Stimulated activated CD4-positive, alpha-beta T cell treated with anti-CD3 and anti-CD28 coated beads, Interleukin-1b, Interleukin-23, amount 100 ng/mL, for 48 hours (primary cell): ENCODE data around the gene SKAP2.

Source experiments
- DNase-seq: peaks from one replicate; pipeline ENCODE4 v3.0.0-alpha.2; 2020

The SKAP2 gene

GRCh38 chr7:26735976-26736600, 128.3 kb downstream of the SKAP2 start:
- no peak for DNase-seq

- DNase-seq = no peak
These were observed 135.1 kb downstream of the SKAP2 start for GRCh38 chr7:26729150-26729775.

GRCh38 chr7:26726051-26726450, 138.3 kb downstream of the SKAP2 start:
- DNase-seq = no peak

GRCh38 chr7:26724795-26725194, 139.6 kb downstream of the SKAP2 start:
- DNase-seq = no peak

- DNase-seq = no peak
These were observed 141.3 kb downstream of the SKAP2 start for GRCh38 chr7:26723129-26723528.

- no peak for DNase-seq
These were observed 142.9 kb downstream of the SKAP2 start for GRCh38 chr7:26721450-26721849.

GRCh38 chr7:26718063-26718462, 146.3 kb downstream of the SKAP2 start:
- no peak for DNase-seq

GRCh38 chr7:26714438-26714837, 150.0 kb downstream of the SKAP2 start:
- DNase-seq = no peak

- DNase-seq = no peak
These were observed 150.4 kb downstream of the SKAP2 start for GRCh38 chr7:26714006-26714405.

GRCh38 chr7:26709210-26709990, 155.0 kb downstream of the SKAP2 start:
- no peak for DNase-seq

- no peak for DNase-seq
These were observed 158.8 kb downstream of the SKAP2 start for GRCh38 chr7:26705567-26705966.

GRCh38 chr7:26704786-26705185, 159.6 kb downstream of the SKAP2 start:
- no peak for DNase-seq

GRCh38 chr7:26704036-26704435, 160.4 kb downstream of the SKAP2 start:
- DNase-seq = no peak

GRCh38 chr7:26700893-26701292, 163.5 kb downstream of the SKAP2 start:
- DNase-seq = no peak

- no peak for DNase-seq
These were observed 164.0 kb downstream of the SKAP2 start for GRCh38 chr7:26700386-26700785.

- DNase-seq = no peak
These were observed 164.6 kb downstream of the SKAP2 start for GRCh38 chr7:26699766-26700165.

GRCh38 chr7:26698806-26699205, 165.6 kb downstream of the SKAP2 start:
- no peak for DNase-seq

- no peak for DNase-seq
These were observed 166.2 kb downstream of the SKAP2 start for GRCh38 chr7:26698194-26698593.

GRCh38 chr7:26696978-26697377, 167.4 kb downstream of the SKAP2 start:
- DNase-seq = no peak

GRCh38 chr7:26696161-26696560, 168.2 kb downstream of the SKAP2 start:
- DNase-seq = no peak

GRCh38 chr7:26694713-26695112, 169.7 kb downstream of the SKAP2 start:
- no peak for DNase-seq

GRCh38 chr7:26694141-26694540, 170.2 kb downstream of the SKAP2 start:
- no peak for DNase-seq

GRCh38 chr7:26691886-26692285, 172.5 kb downstream of the SKAP2 start:
- DNase-seq = no peak

GRCh38 chr7:26691406-26691805, 173.0 kb downstream of the SKAP2 start:
- no peak for DNase-seq
